PC-3 (cell line): ENCODE measurements around the gene DYSF.

Source experiments
- EZH2 ChIP-seq: fragments of 300-600 bp; sonication (generic); IDR thresholded peaks from one replicate; pipeline ENCODE4 v1.6.1; 2017; ENCODE audit warnings: antibody characterized with exemption, mild to moderate bottlenecking, low read length; ENCODE audit not compliant: unreplicated experiment
- EZH2phosphoT487 ChIP-seq: fragments of 300-600 bp; sonication (generic); IDR thresholded peaks from 2 replicates; pipeline ENCODE4 v1.6.1; 2018; ENCODE audit warnings: mild to moderate bottlenecking, antibody characterized with exemption, low read length, borderline replicate concordance
- TF ChIP-seq, protein P1 (sequence below): fragments of 300-600 bp; sonication (generic); conservative IDR thresholded peaks from 2 replicates; pipeline ENCODE4 v1.5.1; 2017; ENCODE audit warnings: antibody characterized with exemption, low read depth, mild to moderate bottlenecking, low read length

DNA sequence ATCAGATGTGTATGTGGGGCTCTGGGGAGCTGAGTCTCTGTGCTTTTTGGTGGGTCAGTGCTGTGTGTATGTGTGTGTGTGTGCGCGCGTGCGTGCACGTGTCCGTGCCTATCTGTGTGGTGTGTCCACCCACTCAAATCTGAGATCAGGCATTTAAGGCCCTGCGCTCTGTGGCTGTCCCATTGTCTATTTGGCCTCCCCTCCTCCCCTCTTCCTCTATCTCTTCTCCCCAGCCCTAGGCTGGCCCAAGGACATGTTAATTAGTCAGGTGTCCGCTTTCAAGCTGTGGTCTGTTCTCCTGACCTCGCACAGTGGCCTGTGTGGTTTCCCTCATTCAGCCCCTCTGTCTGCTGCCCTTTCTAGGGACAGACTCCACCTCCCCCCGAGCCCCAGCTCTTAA, 136.4 kb downstream of the DYSF start:
- TF ChIP-seq, protein P1, sequence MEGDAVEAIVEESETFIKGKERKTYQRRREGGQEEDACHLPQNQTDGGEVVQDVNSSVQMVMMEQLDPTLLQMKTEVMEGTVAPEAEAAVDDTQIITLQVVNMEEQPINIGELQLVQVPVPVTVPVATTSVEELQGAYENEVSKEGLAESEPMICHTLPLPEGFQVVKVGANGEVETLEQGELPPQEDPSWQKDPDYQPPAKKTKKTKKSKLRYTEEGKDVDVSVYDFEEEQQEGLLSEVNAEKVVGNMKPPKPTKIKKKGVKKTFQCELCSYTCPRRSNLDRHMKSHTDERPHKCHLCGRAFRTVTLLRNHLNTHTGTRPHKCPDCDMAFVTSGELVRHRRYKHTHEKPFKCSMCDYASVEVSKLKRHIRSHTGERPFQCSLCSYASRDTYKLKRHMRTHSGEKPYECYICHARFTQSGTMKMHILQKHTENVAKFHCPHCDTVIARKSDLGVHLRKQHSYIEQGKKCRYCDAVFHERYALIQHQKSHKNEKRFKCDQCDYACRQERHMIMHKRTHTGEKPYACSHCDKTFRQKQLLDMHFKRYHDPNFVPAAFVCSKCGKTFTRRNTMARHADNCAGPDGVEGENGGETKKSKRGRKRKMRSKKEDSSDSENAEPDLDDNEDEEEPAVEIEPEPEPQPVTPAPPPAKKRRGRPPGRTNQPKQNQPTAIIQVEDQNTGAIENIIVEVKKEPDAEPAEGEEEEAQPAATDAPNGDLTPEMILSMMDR, result no peak
- TF ChIP-seq EZH2phosphoT487 (no peak), EZH2 (no peak)
